Colonic mucosa (tissue), 4 donors: ENCODE measurements around the gene NAGPA. TPM values are rescaled to one million over a fixed set of nuclear protein-coding genes. Genes with fewer than 3 reads are reported as not detected.

Experiments
- DNase-seq: peaks from one replicate; pipeline ENCODE4 v3.0.0-alpha.2; 2020
- H3K27ac ChIP-seq: fragments of 200-600 bp; one replicate; pipeline ENCODE4 v1.8.0; 2021
- H3K27me3 ChIP-seq: fragments of 200-600 bp; one replicate; pipeline ENCODE4 v1.8.0; 2021
- H3K36me3 ChIP-seq: fragments of 200-600 bp; one replicate; pipeline ENCODE4 v1.8.0; 2021
- H3K4me1 ChIP-seq: fragments of 200-600 bp; one replicate; pipeline ENCODE4 v1.8.0; 2021; ENCODE audit warnings: mild to moderate bottlenecking
- H3K4me3 ChIP-seq: fragments of 200-600 bp; one replicate; pipeline ENCODE4 v1.8.0; 2021
- H3K9ac ChIP-seq, 2 donors: one replicate each; pipeline ENCODE4 v1.7.0; 2013; ENCODE audit warnings: control low read depth in 2 of 2, low read depth in 2 of 2, low read length in 2 of 2
- H3K9me3 ChIP-seq: fragments of 200-600 bp; one replicate; pipeline ENCODE4 v1.8.0; 2021
- CTCF ChIP-seq: fragments of 200-600 bp; IDR thresholded peaks from one replicate; pipeline ENCODE4 v1.8.0; 2022; ENCODE audit warnings: antibody characterized with exemption, mild to moderate bottlenecking
- intact Hi-C: fragments of 100-400 bp; cut with DNase I; formaldehyde crosslinking; loops from one replicate; pipeline ENCODE4 v1.14.1; 2022
- total RNA-seq, 2 donors: library from RNA; stranded (reverse); fragmentation: NEBNext Ultra II Directional in 1 of 2; extraction: Animal tissue kit (Norgen Biotek cat#: 25700) in 1 of 2; gene quantifications; one replicate each; pipeline ENCODE4 v1.2.1, GENCODE V29; 2021
- donor health status: healthy.
- donor health status: DM: no; HTN: no; CAD: no.
- donor health status: DM: no; HTN: no; CAD: no.

Gene NAGPA
- total RNA-seq, 2 donors from 2014 or later: 18.6 to 20.6 TPM

GRCh38 chr16:5073279-5073629 is 39.5 kb upstream of the NAGPA start:
- TF ChIP-seq CTCF: no peak
- no peak overlapping the region for H3K9ac ChIP-seq
- H3K9me3 ChIP-seq: no peaks in the 10 kb centered on the region
- H3K27me3 ChIP-seq: no peaks in the 10 kb centered on the region
- H3K4me3 ChIP-seq: no peak overlapping the region
- intact Hi-C loops: loop anchor here (10.0 kb wide), 1 partner anchor 108 kb away; no protein-coding TSS in a partner anchor
- H3K27ac ChIP-seq: no peak overlapping the region
- no peaks in the 10 kb centered on the region for H3K36me3 ChIP-seq
- peaks cover 5% of the 10 kb centered on the region for H3K4me1 ChIP-seq
- no peak for DNase-seq

GRCh38 chr16:5072334-5073278 is 38.9 kb upstream of the NAGPA start:
- Histone ChIP-seq H3K9me3 (no peaks in the 10 kb centered on the region), H3K4me1 (peaks cover 5% of the 10 kb centered on the region), H3K27ac (peak overlapping the region; percentile 73), H3K4me3 (peak overlapping the region; percentile 71), H3K9ac (peak overlapping the region; percentile 90 to 92), H3K36me3 (no peaks in the 10 kb centered on the region), H3K27me3 (no peaks in the 10 kb centered on the region)
- TF ChIP-seq CTCF: no peak
- intact Hi-C loops: loop anchor here (10.0 kb wide), 1 partner anchor 108 kb away; no protein-coding TSS in a partner anchor
- no peak for DNase-seq

GRCh38 chr16:5071681-5072333 is 38.1 kb upstream of the NAGPA start, which contains the start of gene ALG1:
Gene ALG1 (plus strand): TSS chr16:5071843. CDS start chr16:5071850, 7 bp downstream.
- peak within 1 kb of the TSS; percentile 90 to 92 for H3K9ac ChIP-seq
- no peak for TF ChIP-seq CTCF
- H3K27ac ChIP-seq: peak within 1 kb of the TSS; percentile 73
- H3K27me3 ChIP-seq: no peaks in the 10 kb centered on the region
- H3K36me3 ChIP-seq: no peaks in the 10 kb centered on the region
- H3K4me1 ChIP-seq: peaks cover 5% of the 10 kb centered on the region
- no peaks in the 10 kb centered on the region for H3K9me3 ChIP-seq
- DNase-seq: peak; percentile 90
- peak within 1 kb of the TSS; percentile 71 for H3K4me3 ChIP-seq
- intact Hi-C loops: loop anchor here (10.0 kb wide), 1 partner anchor 107 kb away; no protein-coding TSS in a partner anchor

- Histone ChIP-seq H3K27ac (peak overlapping the region; percentile 73), H3K9ac (peak overlapping the region; percentile 90 to 92), H3K36me3 (no peaks in the 10 kb centered on the region), H3K4me1 (peaks cover 5% of the 10 kb centered on the region), H3K4me3 (peak overlapping the region; percentile 71), H3K27me3 (no peaks in the 10 kb centered on the region), H3K9me3 (no peaks in the 10 kb centered on the region)
- no peak for TF ChIP-seq CTCF
- intact Hi-C loops: loop anchor here (10.0 kb wide), 1 partner anchor 107 kb away; no protein-coding TSS in a partner anchor
- no peak for DNase-seq
Measured at GRCh38 chr16:5071341-5071680, 37.6 kb upstream of the NAGPA start.

GRCh38 chr16:5070431-5071186 is 36.9 kb upstream of the NAGPA start:
- Histone ChIP-seq H3K27me3 (no peaks in the 10 kb centered on the region), H3K27ac (no peak overlapping the region), H3K9ac (peak overlapping the region in 1 of 2 donors; percentile 92), H3K9me3 (no peaks in the 10 kb centered on the region), H3K36me3 (no peaks in the 10 kb centered on the region), H3K4me1 (peaks cover 8% of the 10 kb centered on the region), H3K4me3 (no peak overlapping the region)
- DNase-seq: no peak
- intact Hi-C loops: loop anchor here (10.0 kb wide), 1 partner anchor 106 kb away; no protein-coding TSS in a partner anchor
- TF ChIP-seq CTCF: no peak
